Cardiac muscle cell (in vitro differentiated cells and primary cell): ENCODE results near the gene SIRT3. TPM values are rescaled to one million over a fixed set of nuclear protein-coding genes. Genes with fewer than 3 reads are reported as not detected.

Experiments used
- DNase-seq, 2 donors: peaks; one replicate each; pipeline versions ENCODE4 v3.0.0 to v3.0.0-alpha.2; 2010 to 2017; ENCODE audit warnings: low read depth in 1 of 2, low spot score in 1 of 2
- H3K27ac ChIP-seq: fragments of 200-600 bp; sonication (generic); 2 replicates; pipeline ENCODE4 v1.5.1; 2016
- H3K27me3 ChIP-seq: fragments of 200-600 bp; sonication (generic); 2 replicates; pipeline ENCODE4 v1.6.0; 2016; ENCODE audit warnings: control low read depth
- H3K36me3 ChIP-seq: fragments of 200-600 bp; sonication (generic); 2 replicates; pipeline ENCODE4 v1.5.1; 2016; ENCODE audit warnings: control low read depth
- H3K4me1 ChIP-seq: fragments of 200-600 bp; sonication (generic); 2 replicates; pipeline ENCODE4 v1.8.1; 2017; ENCODE audit warnings: low read depth, mild to moderate bottlenecking, mixed run types
- H3K4me3 ChIP-seq: fragments of 200-600 bp; sonication (generic); 2 replicates; pipeline ENCODE4 v1.5.1; 2016; ENCODE audit warnings: mild to moderate bottlenecking
- H3K9me3 ChIP-seq: fragments of 200-600 bp; sonication (generic); 2 replicates; pipeline ENCODE4 v1.5.1; 2017; ENCODE audit warnings: low read depth, mild to moderate bottlenecking, control low read depth
- CTCF ChIP-seq: IDR thresholded peaks from 2 replicates; pipeline ENCODE4 v1.5.1; 2012; ENCODE audit warnings: low read depth, mild to moderate bottlenecking, low read length
- polyA plus RNA-seq: library from polyadenylated mRNA; unstranded; fragments of >200 nt; fragmentation: Nextera tagmentation; extraction: Ambion mirVana; gene quantifications from 2 replicates; pipeline ENCODE4 v1.2.1, GENCODE V29; 2016
- total RNA-seq: library from RNA; depleted of rRNA; stranded (reverse); fragments of >200 nt; gene quantifications from 2 replicates; pipeline ENCODE4 v1.2.3, GENCODE V29; 2016

Gene SIRT3
- total and polyA plus RNA-seq, 2 experiments from 2014 or later, result 46.1 to 53.6 TPM

GRCh38 chr11:279966-280705, 44.0 kb upstream of the SIRT3 start:
- peak; percentile 4 for TF ChIP-seq CTCF
- Histone ChIP-seq H3K27me3 (peaks cover 59% of the 10 kb centered on the region), H3K9me3 (no peaks in the 10 kb centered on the region), H3K4me1 (no peaks in the 10 kb centered on the region), H3K36me3 (no peaks in the 10 kb centered on the region), H3K27ac (no peak overlapping the region), H3K4me3 (no peak overlapping the region)
- peak; percentile 47 to 64 for DNase-seq

- H3K9me3 ChIP-seq, result no peaks in the 10 kb centered on the region
- no peak overlapping the region for H3K4me3 ChIP-seq
- TF ChIP-seq CTCF, result no peak
- no peaks in the 10 kb centered on the region for H3K36me3 ChIP-seq
- H3K4me1 ChIP-seq, result no peaks in the 10 kb centered on the region
- H3K27ac ChIP-seq, result no peak overlapping the region
- peaks cover 59% of the 10 kb centered on the region for H3K27me3 ChIP-seq
- no peak for DNase-seq
These were observed 43.2 kb upstream of the SIRT3 start for GRCh38 chr11:279040-279965.

- no peaks in the 10 kb centered on the region for H3K36me3 ChIP-seq
- H3K27ac ChIP-seq, result no peak within 1 kb of the TSS
- DNase-seq, result no peak
- H3K27me3 ChIP-seq, result peaks cover 59% of the 10 kb centered on the region
- TF ChIP-seq CTCF, result no peak
- H3K4me3 ChIP-seq, result no peak within 1 kb of the TSS
- no peaks in the 10 kb centered on the region for H3K4me1 ChIP-seq
- H3K9me3 ChIP-seq, result no peaks in the 10 kb centered on the region
These were observed 42.1 kb upstream of the SIRT3 start, which contains the start of gene NLRP6 for GRCh38 chr11:278001-278951. TSS of gene NLRP6 (plus strand) at chr11:278407. CDS start at chr11:278570, 163 bp downstream.

- H3K27me3 ChIP-seq, result peaks cover 41% of the 10 kb centered on the region
- H3K36me3 ChIP-seq, result no peaks in the 10 kb centered on the region
- no peak for TF ChIP-seq CTCF
- H3K4me3 ChIP-seq, result no peak overlapping the region
- DNase-seq, result no peak
- no peaks in the 10 kb centered on the region for H3K4me1 ChIP-seq
- H3K9me3 ChIP-seq, result no peaks in the 10 kb centered on the region
- H3K27ac ChIP-seq, result no peak overlapping the region
These were observed 40.1 kb upstream of the SIRT3 start for GRCh38 chr11:276219-276618.

- TF ChIP-seq CTCF, result no peak
- H3K9me3 ChIP-seq, result no peaks in the 10 kb centered on the region
- DNase-seq, result no peak
These were observed 36.7 kb upstream of the SIRT3 start for GRCh38 chr11:272931-273198.

More at GRCh38 chr11:272931-273198, 36.7 kb upstream of the SIRT3 start:
- H3K27me3 ChIP-seq, result peaks cover 13% of the 10 kb centered on the region
- H3K36me3 ChIP-seq, result no peaks in the 10 kb centered on the region
- H3K4me1 ChIP-seq, result no peaks in the 10 kb centered on the region
- no peak overlapping the region for H3K4me3 ChIP-seq
- no peak overlapping the region for H3K27ac ChIP-seq
